Forelimb muscle (tissue), 1 donor: ENCODE results near the gene SMG6. TPM values are rescaled to one million over a fixed set of nuclear protein-coding genes. Genes with fewer than 3 reads are reported as not detected.

Experiments used
- DNase-seq: peaks from one replicate; pipeline ENCODE4 v3.0.0-alpha.2; 2013; ENCODE audit warnings: low read depth
- polyA plus RNA-seq: library from polyadenylated mRNA; unstranded; fragments of 120-200 nt; gene quantifications from one replicate; pipeline ENCODE4 v1.2.1, GENCODE V29; 2013; ENCODE audit not compliant: insufficient read length

SMG6 gene
- polyA plus RNA-seq, 1 donor, result 16.5 TPM

GRCh38 chr17:2106308-2106955 is 197.2 kb downstream of the SMG6 start:
- no peak for DNase-seq

GRCh38 chr17:2105663-2106062 is 197.9 kb downstream of the SMG6 start:
- no peak for DNase-seq

- DNase-seq, result peak; percentile 71
Measured at GRCh38 chr17:2102931-2103809, 200.4 kb downstream of the SMG6 start.

GRCh38 chr17:2101448-2102257 is 201.9 kb downstream of the SMG6 start:
- no peak for DNase-seq

GRCh38 chr17:2095536-2095910 is 208.1 kb downstream of the SMG6 start:
- no peak for DNase-seq

- DNase-seq, result no peak
Measured at GRCh38 chr17:2094891-2095535, 208.6 kb downstream of the SMG6 start.

GRCh38 chr17:2093349-2093748 is 210.2 kb downstream of the SMG6 start:
- DNase-seq, result no peak

GRCh38 chr17:2092253-2092652 is 211.3 kb downstream of the SMG6 start:
- DNase-seq, result no peak

- no peak for DNase-seq
Measured at GRCh38 chr17:2090804-2091534, 212.6 kb downstream of the SMG6 start.

- DNase-seq, result no peak
Measured at GRCh38 chr17:2090210-2090641, 213.4 kb downstream of the SMG6 start.

- no peak for DNase-seq
Measured at GRCh38 chr17:2089021-2089422, 214.6 kb downstream of the SMG6 start.

- no peak for DNase-seq
Measured at GRCh38 chr17:2087597-2088211, 215.9 kb downstream of the SMG6 start.

- no peak for DNase-seq
Measured at GRCh38 chr17:2086306-2086705, 217.3 kb downstream of the SMG6 start.

- DNase-seq, result no peak
Measured at GRCh38 chr17:2085648-2085949, 218.0 kb downstream of the SMG6 start.

- no peak for DNase-seq
Measured at GRCh38 chr17:2084766-2085647, 218.6 kb downstream of the SMG6 start.

GRCh38 chr17:2084036-2084765 is 219.4 kb downstream of the SMG6 start:
- DNase-seq, result no peak

- DNase-seq, result no peak
Measured at GRCh38 chr17:2083613-2084035, 220.0 kb downstream of the SMG6 start.

- no peak for DNase-seq
Measured at GRCh38 chr17:2082003-2082781, 221.4 kb downstream of the SMG6 start.
